GM12878 (cell line): ENCODE measurements around the gene SLC23A2.

Source experiments
- CTCF ChIP-seq, 3 experiments: IDR thresholded peaks in 2 of 3; conservative IDR thresholded peaks in 1 of 3; 2 replicates each; pipeline ENCODE4 v1.5.1; 2011; ENCODE audit warnings: low read depth in 3 of 3, low read length in 3 of 3, mild to moderate bottlenecking in 3 of 3, control low read depth in 2 of 3, moderate library complexity in 2 of 3, inconsistent platforms in 1 of 3, mixed read lengths in 1 of 3; ENCODE audit not compliant: control insufficient read depth in 2 of 3, insufficient read depth in 1 of 3; ENCODE audit errors: extremely low read depth in 1 of 3
- FOS ChIP-seq: IDR thresholded peaks from 3 replicates; pipeline ENCODE4 v1.6.1; 2011; ENCODE audit warnings: borderline replicate concordance; ENCODE audit not compliant: insufficient read length; ENCODE audit errors: extremely low read depth
- MTA3 ChIP-seq: IDR thresholded peaks from 2 replicates; pipeline ENCODE4 v1.6.1; 2012; ENCODE audit warnings: low read length, inconsistent platforms, borderline replicate concordance
- SMC3 ChIP-seq: IDR thresholded peaks from 2 replicates; pipeline ENCODE4 v1.6.1; 2011; ENCODE audit warnings: low read length, improper control_type of control experiment, borderline replicate concordance

GRCh38 chr20:4844325-4844724 lies 157.0 kb downstream of the SLC23A2 start:
- TF ChIP-seq CTCF (IDR thresholded peaks at IDR 0.05 in 2 of 3, conservative IDR thresholded peaks at IDR 0.05 in 1 of 3; ENCODE audit: control insufficient read depth in 2 of 3, extremely low read depth in 1 of 3, insufficient read depth in 1 of 3, low read depth in 3 of 3, low read length in 3 of 3) (no peak), SMC3 (no peak), MTA3 (no peak), FOS (no peak)
